Measurements from ENCODE around the gene SPRING1.
"Not testable (repeated sequence)": the region's sequence is repeated elsewhere in the genome, so short reads cannot be mapped to it uniquely, and the experiment has no call there.

The SPRING1 gene

GRCh38 chr12:116737774-116738657, at the start of gene SPRING1, which contains the start of gene RNFT2:
Gene SPRING1 (minus strand): TSS chr12:116738069. CDS start chr12:116737900, 169 bp downstream.
Gene RNFT2 (plus strand): TSS chr12:116738315. CDS start chr12:116740498, 2,183 bp downstream.
- peak; percentile 100 for DNase-seq

GRCh38 chr12:116784238-116784612, 46.4 kb upstream of the SPRING1 start:
- no peak for DNase-seq

GRCh38 chr12:116783525-116784237, 45.8 kb upstream of the SPRING1 start:
- DNase-seq: no peak

- DNase-seq: no peak
Measured at GRCh38 chr12:116780942-116781341, 43.1 kb upstream of the SPRING1 start.

- DNase-seq: no peak
Measured at GRCh38 chr12:116779597-116779996, 41.7 kb upstream of the SPRING1 start.

GRCh38 chr12:116777245-116777644, 39.4 kb upstream of the SPRING1 start:
- DNase-seq: no peak

DNA sequence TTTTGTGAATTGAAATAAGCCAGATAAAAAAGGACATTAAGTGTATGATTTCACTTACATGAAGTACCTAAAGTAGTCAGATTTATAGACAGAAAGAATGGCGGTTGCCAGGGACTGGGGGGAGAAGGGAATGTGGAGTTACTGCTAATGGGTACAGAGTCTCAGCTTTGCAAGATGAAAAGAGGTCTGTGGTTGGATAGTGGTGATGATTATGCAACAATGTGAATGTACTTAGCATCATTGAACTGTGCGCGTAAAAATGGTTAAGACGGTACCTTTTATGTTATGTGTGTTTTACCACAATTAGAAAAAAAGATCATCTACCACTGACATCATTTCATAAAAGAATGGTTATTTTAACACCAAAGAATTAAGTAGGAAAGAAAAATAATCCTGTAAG, 36.2 kb upstream of the SPRING1 start:
- DNase-seq: no peak

DNA sequence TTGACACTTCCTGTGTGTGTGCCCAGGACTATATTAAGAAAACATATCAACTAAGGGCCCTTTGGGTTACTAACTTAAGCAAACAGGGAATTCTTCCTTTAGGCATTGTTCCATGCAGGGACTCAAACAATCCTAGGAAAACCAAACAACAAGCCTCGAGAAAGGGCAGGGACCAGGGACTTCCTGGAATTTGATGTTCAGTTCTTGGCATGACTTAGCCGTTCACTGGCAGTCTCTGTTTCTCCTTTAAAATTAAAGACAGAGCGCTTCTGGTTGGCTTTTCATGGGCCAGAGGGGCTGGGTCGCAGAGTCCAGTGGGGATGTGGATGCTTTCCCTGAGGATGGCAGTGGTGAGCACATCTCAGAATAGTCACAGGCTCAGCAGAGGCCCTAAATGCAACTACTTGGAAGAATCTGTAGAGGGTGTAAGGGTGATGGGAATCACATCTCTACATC, 35.4 kb upstream of the SPRING1 start:
- DNase-seq: no peak

- no peak for DNase-seq
Measured at GRCh38 chr12:116771651-116772050, 33.8 kb upstream of the SPRING1 start.

GRCh38 chr12:116766746-116767145, 28.9 kb upstream of the SPRING1 start:
- no peak for DNase-seq

GRCh38 chr12:116766285-116766684, 28.4 kb upstream of the SPRING1 start:
- DNase-seq: no peak

GRCh38 chr12:116765271-116765670, 27.4 kb upstream of the SPRING1 start:
- DNase-seq: no peak

- DNase-seq: no peak
Measured at GRCh38 chr12:116761499-116761898, 23.6 kb upstream of the SPRING1 start.

DNA sequence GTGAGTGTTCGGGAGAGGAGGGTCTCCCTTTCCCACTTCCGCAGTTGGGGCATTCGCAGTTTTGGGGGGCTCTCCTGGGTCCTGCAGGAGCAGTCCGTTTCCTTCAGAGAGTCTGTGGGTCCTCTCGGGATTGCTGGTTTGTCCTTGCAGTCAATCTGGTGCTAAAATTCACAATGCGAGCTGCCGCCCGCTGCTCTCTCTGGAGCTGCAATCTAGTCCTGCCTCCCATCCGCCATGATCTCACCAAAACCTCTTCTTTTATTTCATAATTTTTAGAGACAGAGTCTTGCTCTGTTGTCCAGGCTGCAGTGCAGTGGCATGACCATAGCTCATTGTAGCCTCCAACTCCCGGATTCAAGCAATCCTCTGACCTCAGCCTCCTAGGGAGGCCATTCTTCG, 22.8 kb upstream of the SPRING1 start:
- no peak for DNase-seq

GRCh38 chr12:116759783-116760621, 22.1 kb upstream of the SPRING1 start:
- peak; percentile 46 for DNase-seq

GRCh38 chr12:116754783-116755182, 16.9 kb upstream of the SPRING1 start:
- not testable (repeated sequence) for DNase-seq

GRCh38 chr12:116754097-116754496, 16.2 kb upstream of the SPRING1 start:
- DNase-seq: not testable (repeated sequence)

DNA sequence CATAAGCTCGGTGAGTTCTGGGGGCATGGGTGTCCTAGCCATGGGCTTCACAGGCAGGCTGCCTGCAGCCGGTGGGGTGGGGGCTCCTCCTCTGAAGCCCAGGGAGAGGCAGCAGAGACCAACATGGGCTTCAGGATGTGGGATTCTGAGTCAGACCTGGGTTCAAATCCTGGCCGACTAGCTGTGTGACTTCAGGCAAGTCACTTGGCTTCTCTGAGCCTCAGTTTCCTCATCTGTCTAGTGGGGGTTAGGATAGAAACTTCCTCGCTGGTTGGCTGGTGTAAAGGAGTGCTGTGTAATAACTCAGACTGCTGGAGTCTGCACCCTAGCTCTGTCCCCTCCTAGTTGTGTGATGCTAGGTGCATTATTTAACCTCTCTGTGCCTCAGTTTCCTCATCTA, 12.4 kb upstream of the SPRING1 start:
- DNase-seq: no peak

- DNase-seq: no peak
Measured at GRCh38 chr12:116749884-116750283, 12.0 kb upstream of the SPRING1 start.

DNA sequence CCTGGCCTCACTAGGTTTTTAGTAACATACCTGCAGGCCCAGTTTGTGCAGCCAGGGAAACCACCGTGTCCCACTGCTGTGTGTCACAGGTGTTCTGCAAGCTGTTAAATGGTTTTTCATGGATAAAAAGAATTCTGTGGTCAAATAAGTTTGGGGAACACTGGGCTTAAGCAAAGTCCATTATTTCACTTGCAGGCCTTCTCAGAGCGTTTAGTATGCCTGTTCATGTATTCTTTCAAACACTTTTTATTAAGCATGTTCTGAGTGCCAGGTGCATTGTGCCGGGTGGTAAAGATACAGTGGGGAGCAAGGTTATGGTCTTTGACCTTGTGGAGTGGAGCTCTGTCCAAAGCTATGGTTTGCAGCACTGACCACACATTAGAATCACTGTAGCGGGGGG, 7.7 kb upstream of the SPRING1 start:
- no peak for DNase-seq

GRCh38 chr12:116744766-116745165, 6.9 kb upstream of the SPRING1 start:
- DNase-seq: no peak

DNA sequence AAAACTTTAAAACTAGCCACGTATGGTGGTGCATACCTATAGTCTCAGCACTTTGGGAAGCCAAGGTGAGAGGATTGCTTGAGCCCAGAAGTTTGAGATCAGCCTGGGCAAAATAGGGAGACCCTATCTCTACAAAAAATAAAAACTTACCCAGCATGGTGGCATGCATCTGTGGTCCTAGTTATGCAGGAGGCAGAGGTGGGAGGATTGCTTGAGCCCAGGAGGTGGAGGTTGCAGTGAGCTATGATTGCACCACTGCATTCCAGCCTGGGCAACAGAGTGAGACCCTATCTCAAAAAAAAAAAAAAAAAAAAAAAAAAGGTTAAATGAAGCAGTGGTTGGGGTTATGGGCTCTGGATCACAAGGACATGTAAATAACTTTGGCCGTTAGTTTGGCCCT, 4.9 kb upstream of the SPRING1 start:
- not testable (repeated sequence) for DNase-seq

GRCh38 chr12:116739381-116739887, 1.6 kb upstream of the SPRING1 start:
- no peak for DNase-seq

All from activated CD4-positive, alpha-beta T cell treated with anti-CD3 and anti-CD28 coated beads, Interleukin-2, Interleukin-6, amounts not matched to agents 100 ng/mL and 50 ng/mL, durations not matched to agents 16 hours and 8 hours (primary cell).